GM19025 (cell line): ENCODE data around the gene CCL3.

Source experiments
- ATAC-seq: cut with Tn5 transposase; IDR thresholded peaks from one replicate; pipeline ENCODE4 v1.9.1; 2021; ENCODE audit warnings: mild to moderate bottlenecking, low read depth, moderate library complexity; ENCODE audit not compliant: unreplicated experiment

CCL3 gene

GRCh38 chr17:36055921-36056520 is 33.9 kb downstream of the CCL3 start:
- ATAC-seq = no peak

GRCh38 chr17:36055171-36055570 is 34.8 kb downstream of the CCL3 start:
- no peak for ATAC-seq

GRCh38 chr17:36049643-36050042 is 40.3 kb downstream of the CCL3 start:
- ATAC-seq = no peak

GRCh38 chr17:36048066-36048465 is 41.9 kb downstream of the CCL3 start:
- no peak for ATAC-seq
